HG03520 (cell line): Measurements from ENCODE around the gene ORM1.

Experiments
- ATAC-seq: cut with Tn5 transposase; IDR thresholded peaks from one replicate; pipeline ENCODE4 v1.9.1; 2021; ENCODE audit warnings: mild to moderate bottlenecking, moderate library complexity; ENCODE audit not compliant: unreplicated experiment

ORM1 gene

DNA sequence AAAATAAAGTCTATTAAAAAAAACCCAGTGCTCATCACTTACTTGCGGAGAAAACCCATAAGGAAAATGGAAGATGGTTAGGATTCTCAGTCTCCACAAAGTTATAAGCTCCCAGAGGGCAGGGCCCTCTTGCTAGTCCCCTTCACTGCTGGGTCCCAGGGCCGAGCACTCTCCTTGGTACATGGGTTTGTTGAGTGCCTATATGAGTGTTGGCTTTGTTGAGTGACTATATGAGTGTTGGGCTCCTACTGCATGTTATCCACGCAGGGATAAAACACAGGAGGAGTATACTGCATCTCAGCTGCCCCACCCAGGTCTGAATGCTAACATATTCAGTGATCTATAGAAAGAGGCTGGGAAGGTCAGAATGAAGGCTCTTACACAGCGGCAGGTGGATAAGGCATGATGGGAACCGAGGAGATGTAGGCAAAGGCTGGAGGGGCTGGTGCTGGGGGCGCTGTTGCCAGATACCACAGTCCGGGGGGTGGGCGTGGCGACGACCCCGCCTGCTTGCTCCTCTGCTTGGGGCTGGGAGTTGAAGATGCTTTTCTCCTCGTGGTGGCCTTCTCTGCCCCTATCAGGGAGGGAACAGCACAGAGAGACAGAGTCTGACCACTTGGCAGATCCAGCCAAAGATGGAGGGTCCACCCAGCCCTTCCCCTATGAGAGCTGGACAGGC, 18.4 kb downstream of the ORM1 start:
- ATAC-seq: no peak

DNA sequence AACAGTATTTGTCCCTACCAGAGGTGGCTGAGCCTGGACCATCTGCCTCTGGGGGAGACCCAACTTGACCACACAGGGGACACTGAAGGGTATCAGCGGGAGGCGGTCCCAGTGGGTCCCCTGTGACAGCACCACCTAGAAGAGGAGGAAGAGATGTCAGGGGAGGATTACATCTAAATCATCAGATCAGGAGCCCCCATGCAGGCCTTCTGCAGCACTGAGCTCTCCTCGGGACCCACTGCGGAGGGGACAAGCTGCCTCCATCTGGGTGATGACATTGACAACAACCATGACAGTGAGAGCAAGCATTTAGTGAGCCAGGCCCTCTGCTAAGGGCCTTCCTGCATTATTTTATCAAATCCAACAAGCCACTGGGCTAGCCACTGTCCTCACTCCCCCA, 19.1 kb downstream of the ORM1 start:
- no peak for ATAC-seq

DNA sequence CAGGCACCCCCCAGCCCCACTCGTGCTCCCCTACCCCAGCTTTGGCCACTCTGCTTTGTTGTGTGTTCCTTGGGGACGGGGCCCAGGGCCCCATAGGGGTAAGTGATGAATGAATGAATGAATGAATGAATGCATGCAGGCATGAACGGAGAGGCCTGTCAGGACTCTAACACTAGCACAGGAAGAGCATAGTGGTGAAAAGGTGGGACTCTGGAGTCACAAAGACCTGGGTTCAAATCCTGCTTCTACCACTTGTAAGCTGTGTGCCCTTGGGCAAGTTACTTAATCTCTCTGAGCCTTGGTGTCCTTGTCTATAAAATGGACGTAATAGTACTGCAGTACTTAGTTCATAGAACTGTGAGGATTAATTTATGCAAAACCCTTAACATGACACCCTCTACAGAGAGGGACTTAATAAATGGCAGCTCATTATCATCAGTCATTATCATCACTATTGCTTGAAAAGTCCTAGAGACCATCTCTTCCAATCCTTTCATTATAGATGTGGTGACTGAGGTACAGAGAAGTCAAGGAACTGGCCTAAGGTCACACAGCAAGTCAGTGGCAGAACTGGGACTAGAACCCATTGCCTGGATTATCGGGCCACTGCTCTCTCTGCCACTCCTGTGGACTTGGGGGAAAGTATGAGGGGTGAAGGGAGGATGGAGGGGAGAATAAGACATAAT, 20.0 kb downstream of the ORM1 start:
- no peak for ATAC-seq

DNA sequence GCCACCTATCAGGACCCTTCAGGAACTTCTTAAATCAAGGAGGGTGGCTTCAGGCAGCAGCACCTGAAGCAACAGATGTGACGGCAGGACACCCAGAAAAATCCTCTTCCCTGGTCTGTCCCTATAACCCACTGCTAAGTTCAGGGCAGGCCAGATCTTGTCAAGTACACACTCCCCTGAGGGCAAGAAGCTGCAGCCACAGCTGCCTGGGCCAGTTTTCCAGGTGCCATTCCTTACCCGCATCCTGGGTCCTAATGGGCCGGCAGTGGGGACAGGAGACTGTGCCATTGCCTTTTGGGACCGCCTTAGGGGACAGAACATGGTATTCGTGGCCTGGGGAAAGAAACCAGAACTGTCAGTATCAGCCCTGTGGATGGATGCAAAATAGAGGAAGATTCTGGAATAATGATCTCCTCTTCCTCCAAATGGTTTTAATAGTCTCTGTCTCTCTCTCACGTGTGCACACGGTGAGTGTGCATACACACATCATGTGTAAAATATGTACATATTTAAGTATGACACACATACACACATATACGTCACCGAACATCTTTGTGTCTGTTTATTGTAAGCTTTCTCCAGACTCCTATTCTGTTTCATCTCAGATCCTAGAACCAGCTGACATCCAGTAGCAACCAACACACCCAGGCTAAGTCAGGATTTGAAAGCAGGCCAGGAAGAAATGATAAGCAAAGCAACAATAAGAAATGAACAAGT, 20.7 kb downstream of the ORM1 start:
- no peak for ATAC-seq

DNA sequence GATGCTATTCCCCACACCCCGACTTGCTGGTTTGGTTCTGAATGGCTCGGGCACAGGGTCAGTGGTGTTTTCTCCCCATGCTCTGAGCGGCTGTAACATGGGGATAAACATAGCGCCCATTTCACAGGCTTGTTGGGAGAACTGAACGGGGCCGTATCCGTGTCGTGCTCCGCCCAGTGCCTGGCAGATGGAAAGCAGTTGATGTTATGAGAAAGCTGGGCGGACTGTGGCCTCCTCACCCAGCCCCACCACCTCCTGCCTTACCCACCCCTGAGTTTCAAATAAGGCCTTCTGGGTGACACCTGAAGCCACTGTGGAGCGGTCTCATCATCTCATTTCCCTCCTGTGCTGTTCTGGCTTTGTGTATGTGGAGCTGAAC, 21.3 kb downstream of the ORM1 start:
- no peak for ATAC-seq

DNA sequence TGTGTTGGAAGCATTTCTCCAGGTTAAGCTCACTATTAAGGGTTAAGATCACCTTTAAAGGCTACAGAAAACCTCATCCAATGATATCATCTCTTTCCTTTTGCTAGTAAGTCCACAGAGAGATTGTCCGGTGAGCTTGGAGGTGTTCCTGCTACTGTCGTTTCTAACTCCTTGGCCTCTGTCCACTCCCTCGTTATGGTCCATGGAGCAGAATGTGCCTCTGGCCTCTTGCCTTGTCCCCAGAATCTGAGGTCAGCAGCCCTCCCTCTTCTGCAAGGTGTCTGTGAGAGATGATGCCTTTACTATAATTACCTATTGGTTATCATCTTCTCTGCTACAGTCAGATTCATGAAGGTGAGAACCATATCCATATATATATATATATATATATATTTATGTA, 21.8 kb downstream of the ORM1 start:
- ATAC-seq: no peak

DNA sequence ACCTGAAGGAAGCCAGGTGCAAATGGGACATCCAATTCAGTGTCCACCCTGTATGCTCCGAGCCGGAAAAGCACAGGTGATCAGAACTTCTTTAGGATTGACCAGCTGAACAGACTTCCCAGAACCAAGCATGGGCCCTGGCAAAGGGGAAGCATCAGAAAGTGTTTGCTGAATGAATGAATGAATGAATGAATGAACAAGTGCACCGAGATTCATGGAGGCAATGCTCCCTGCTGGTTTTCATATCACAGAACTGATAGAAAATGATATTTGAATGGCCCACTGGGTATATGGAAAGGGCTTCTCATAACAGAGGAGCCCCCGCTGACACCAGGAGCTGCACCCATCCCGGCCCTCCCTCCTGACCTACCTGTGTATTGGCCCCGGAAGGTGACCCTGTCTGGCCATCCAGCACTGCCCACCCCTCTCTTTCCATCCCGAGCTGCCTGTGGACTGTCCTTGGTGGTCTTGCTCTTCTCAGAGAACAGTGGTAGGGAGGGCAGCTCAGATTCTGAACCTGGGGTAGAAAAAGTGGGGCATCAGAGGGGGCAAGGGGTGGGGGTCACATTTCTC, 22.7 kb downstream of the ORM1 start:
- no peak for ATAC-seq

DNA sequence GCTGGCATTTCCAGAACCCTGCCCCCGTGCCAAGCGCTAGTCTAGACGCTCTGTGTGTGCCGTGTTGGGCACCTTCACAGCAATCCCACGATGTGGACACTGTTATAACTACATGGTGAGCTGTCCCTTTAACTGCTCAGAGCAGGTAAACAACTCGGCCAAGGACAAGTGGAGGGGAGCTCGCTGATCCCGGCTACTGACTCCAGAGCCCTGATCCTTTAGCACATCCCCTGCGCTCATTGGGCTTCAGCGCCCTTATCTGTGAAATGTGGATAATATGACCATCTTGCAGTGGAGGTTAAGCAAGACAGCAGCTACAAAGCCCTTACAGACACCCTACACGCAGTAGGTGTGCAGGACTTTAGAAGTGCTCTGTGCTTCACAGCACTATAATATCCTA, 23.2 kb downstream of the ORM1 start:
- ATAC-seq: no peak

DNA sequence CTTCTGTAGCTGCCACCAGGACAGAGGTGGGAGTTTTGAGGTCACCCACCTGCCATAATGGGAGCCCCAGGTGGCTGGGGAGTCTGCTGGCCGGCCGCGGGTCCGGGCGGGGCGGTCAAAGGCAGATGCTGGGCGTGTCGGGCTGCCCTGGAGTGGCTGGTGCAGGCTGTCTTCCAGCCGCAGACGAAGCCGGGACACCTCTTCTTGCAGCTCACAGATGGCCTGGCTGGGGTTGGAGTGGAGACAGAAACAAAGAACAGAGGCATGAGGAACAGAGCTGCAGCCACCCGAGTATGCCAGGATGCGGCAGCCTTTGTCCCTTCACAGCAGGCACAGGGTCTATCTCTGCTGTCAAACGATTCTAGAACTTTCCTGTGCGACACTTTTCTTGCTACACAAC, 24.8 kb downstream of the ORM1 start:
- no peak for ATAC-seq

DNA sequence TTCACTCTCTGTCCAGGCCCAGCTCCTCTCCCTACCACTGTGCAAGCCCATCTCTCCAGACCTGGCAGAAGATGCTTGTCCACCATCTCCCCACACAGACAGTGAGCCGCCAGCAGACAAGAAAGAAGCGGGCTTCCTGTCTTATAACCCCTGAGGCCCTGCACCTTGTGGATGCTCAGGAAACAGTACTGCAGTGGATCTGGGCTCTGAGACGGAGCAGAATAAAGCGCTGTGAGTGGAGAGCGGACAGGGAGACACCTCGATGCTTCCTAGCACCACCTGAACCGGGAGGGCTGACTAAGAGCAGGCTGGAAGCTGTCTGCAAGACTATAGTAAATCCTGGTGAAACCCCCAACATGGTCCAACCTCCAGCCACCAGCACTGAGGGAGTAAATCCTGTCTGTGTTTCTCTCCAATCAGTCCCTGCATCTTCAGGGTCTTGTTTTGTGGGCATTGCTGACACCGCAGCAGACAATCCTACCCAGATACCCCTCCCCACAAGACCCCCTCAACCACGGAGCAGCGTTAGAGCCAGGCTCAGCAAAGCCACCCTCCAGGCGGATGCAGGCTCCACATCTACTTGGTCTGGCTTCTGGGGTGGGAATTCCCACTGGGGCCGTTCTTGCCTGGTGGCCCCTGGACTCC, 25.5 kb downstream of the ORM1 start:
- ATAC-seq: no peak

DNA sequence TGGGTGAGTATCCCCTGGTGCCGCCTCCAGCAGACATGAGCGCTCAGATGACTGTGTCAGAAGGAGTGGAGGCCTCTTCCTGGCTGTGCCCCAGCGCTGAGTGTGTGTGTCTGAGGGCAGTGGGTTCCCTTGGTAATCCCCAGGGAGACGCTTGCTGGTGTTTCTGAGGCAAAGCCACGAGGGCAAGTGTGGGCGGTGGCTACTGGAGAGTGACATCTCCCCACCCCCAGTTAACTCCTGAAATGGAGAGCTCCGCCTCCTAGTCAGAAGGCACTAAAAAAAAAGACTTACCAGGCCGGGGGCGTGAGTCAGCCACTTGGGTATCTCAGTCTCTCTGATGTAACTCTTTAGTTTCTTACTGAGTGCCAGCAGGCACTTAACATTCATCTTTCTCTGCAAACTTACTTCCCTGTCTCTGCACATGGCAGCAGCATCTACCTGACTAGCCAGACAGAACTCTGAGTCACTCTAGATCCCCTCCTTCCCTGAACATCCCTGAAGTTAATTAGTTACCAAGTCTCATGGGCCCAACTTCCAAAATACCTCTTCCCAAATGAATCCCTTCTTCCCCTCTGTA, 26.1 kb downstream of the ORM1 start:
- ATAC-seq: peak; percentile 71

DNA sequence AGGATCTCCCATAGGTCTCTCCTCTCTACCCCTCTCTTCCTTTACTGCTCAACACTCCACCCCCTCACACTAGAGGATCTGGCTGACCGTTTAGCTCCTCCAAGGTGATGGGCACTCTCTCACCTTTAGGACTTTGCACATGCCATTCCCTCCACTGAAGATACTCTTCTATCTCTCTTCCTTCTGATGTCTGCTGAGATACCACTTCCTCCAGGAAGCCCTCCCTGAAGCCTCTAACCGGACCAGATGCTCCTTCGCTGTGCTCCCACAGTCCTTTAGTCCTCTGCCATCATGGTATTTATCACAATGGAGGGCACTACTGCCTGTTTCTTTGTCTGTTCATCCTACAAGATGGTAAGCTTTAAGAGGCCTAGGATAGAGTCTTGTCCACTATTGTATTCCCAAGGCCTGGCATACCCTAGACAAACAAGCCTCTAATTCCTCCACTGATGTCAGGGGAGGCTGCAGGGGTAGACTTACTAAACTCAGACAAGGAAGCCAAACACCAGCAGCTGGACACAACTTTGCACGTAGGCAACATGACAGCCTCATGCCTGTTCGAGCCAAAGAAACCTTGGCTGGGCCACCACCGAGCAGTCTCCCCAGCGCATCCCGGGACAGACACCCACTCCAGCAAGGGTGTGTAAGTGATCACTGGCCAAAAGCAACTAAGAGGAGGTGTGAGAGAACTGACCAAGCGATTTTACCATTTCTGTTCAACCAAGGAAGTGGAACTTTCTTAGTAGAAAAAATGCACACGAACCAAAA, 27.0 kb downstream of the ORM1 start:
- ATAC-seq: no peak

DNA sequence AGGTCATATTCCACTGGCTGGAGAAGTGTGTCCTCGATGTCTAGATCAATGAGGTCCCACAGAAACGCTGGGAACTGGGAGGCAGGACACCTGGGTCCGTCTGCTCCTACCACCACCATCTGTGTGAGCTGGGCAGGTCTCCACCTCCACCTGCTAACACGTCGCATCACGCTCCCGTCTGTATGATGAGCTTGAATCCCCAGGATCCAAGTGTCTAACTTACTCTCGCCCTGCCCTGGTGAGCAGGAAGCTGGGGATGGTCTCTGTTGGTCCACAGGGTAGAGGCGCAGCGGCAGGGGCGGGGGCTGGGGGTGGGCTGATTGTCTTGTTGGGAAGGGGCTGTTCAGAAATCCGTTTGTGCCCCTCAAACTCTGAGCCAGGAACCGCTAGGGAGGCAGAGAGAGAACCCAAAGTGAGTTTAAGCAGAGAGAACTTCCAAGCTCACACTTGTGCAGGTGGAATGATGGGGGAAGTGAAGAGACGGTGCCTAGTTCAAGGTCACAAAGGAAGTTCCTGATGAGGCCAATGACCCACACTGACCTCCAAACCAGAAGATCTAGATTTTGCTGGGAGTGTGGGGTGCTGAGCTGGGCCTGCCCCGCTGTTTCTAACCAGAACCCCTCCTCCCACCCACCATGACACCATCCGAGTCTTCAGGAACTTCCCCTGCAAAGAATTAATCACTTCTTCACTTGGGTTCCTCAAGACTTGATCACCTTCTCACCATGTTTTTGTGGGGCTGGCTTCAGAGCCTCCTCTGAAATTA, 27.9 kb downstream of the ORM1 start:
- ATAC-seq: no peak

DNA sequence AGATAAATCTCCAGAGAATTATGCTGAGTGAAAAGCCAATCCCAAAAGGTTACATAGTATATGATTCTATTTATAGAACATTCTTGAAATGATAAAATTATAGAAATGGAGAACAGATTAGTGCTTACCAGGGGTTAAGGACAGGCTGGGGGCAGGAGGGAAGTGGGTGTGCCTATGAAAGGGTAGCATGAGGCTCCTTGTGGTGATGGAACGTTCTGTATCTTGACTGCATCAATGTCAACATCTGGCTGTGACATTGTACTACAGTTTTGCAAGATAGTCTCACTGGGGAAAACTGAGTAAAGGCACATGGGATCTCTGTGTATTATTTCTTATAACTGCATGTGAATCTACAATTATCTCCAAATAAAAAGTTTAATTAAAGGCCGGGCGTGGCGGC, 29.0 kb downstream of the ORM1 start:
- ATAC-seq: no peak

DNA sequence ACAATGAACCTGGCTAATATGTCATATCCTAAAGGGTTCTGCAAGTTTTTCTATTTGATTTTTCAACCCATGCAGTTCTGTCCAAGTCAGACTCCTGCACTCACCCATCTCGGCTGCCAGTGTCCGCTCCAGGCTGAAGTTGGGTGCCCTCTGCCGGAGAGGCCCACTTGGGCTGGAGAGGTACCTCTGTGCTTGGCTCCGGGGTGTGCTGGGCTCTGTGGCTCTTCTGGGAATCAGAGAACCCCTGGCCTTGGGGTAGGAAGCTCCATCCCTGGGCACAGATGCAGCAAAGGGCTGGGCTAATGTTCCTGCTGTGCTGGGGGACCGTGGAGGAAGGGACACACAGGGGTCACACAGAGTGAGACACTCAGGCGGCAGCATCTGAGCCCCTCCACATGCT, 32.9 kb downstream of the ORM1 start:
- no peak for ATAC-seq

DNA sequence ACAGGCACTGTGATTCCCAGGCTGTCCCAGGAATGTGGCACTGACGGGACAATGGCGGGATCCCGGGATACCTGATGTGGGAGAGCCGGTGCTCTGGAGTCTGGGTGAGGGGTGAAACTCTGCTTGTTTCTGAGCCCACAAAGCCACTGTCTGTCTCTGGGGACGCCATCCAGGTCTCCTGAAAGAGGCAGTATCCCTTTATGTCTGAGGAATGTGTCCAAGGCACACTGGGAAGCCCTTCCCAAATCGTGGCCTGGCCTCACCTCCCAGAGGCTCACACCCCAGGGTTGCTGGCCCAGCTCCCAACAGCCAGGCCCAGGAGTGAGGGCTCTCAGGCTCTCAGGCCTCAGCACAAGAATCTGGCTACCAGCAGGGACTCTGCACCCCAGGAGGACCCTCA, 33.9 kb downstream of the ORM1 start:
- ATAC-seq: no peak

DNA sequence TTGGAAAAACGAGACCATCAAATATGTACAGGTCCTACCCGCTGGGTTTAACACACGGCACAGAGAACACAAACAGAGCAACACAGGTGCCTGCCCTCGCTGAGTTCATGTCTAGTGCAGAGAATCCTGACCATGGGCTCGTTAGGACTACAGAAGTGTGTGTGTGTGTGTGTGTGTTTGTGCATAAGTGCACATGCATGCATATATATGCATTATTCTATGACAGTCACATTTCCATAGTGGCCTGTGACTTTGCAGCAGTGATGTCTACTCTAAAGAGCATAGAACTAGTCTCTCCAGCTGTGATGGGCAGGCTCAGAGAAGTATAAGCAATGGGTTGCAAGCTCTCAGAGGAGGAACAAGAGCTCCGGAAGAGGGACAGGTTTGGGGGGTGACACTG, 34.5 kb downstream of the ORM1 start:
- ATAC-seq: no peak

DNA sequence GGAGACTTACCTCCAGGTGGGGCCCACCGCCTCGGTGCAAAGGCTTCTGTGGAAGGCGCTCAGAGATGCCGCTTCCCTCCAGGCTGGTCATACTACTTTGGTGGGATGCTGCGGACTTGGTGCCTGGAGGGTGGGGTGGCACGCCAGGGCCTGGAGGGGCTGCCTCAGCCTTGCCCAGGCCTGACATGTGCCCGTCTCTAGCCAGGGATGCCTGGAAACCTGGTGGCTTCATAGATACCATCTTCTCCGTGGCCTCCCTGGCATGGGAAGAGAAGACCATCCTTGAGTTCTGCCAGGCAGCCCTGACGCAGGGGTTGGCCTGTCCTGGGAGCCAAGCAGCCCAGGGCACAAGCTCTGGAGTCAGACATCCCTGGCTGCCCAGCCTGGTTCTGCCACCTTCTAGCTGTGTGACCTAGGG, 35.0 kb downstream of the ORM1 start:
- ATAC-seq: no peak

DNA sequence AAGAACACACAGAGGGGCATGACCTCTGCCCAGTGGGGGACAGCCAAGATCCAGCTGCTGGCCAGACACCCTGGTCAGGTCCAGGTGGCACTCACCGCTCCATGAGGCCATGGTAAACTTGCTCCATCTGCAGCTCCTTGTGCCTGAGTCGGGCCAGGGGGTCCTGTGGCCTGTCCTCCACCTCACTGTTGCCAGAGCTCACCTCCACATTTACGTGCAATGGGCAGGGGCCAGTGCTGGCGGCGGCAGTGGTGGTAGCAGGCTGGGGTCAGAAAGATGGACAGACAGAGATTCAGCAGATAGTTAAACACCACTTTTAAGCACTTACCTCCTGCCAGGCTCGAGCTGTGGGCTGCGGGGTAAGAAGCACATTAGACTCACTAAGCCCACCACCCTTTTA, 36.9 kb downstream of the ORM1 start:
- no peak for ATAC-seq

DNA sequence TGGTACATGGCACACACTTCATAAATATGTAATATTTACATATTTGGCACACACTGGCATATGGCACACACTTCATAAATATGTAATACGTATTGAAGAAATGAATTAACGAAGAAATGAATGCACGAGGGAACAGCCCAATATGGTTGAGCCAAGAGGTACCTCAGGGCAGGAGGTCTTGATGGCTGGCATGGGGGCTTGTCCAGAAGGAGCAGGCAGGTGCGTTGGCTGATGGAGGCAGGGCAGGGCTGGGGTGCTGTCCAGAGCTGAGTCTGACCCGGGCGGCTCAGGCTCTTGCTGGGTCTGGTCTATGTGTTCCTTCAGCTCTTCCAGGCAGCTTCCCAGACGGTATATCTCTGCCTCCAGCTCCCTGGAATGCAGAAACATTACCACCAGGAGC, 38.6 kb downstream of the ORM1 start:
- ATAC-seq: no peak
